Thymus (tissue), 11 donors: Measurements from ENCODE around the gene CACNG5. TPM values are rescaled to one million over a fixed set of nuclear protein-coding genes. Genes with fewer than 3 reads are reported as not detected.

ENCODE experiments used
- DNase-seq, 9 donors: peaks; one replicate each; pipeline ENCODE4 v3.0.0-alpha.2; 2013; ENCODE audit warnings: low spot score in 9 of 9, low read depth in 6 of 9, missing footprints in 1 of 9
- H3K27ac ChIP-seq, 2 donors: one replicate each; pipeline ENCODE4 v1.5.1; 2013; ENCODE audit warnings: control low read depth in 1 of 2, low read depth in 1 of 2, low read length in 1 of 2, mild to moderate bottlenecking in 1 of 2, moderate library complexity in 1 of 2
- H3K27me3 ChIP-seq, 2 donors: one replicate each; pipeline ENCODE4 v1.5.1; 2013; ENCODE audit warnings: low read length in 1 of 2; ENCODE audit not compliant: control insufficient read depth in 2 of 2, insufficient read depth in 1 of 2
- H3K36me3 ChIP-seq, 2 donors: one replicate each; pipeline ENCODE4 v1.5.1; 2013; ENCODE audit warnings: low read length in 1 of 2, mild to moderate bottlenecking in 1 of 2, moderate library complexity in 1 of 2; ENCODE audit not compliant: control insufficient read depth in 2 of 2, insufficient read depth in 2 of 2
- H3K4me1 ChIP-seq, 2 donors: one replicate each; pipeline ENCODE4 v1.5.1; 2013; ENCODE audit warnings: low read length in 2 of 2; ENCODE audit not compliant: control insufficient read depth in 2 of 2, insufficient read depth in 2 of 2
- H3K4me3 ChIP-seq, 2 donors: one replicate each; pipeline ENCODE4 v1.5.1; 2013; ENCODE audit warnings: low read length in 2 of 2, control low read depth in 1 of 2, mild to moderate bottlenecking in 1 of 2
- H3K9me3 ChIP-seq, 2 donors: one replicate each; pipeline ENCODE4 v1.5.1; 2013; ENCODE audit warnings: low read length in 1 of 2, mild to moderate bottlenecking in 1 of 2; ENCODE audit not compliant: control insufficient read depth in 2 of 2, insufficient read depth in 1 of 2
- WGBS: extraction: QIAGEN DNeasy Blood & Tissue Kit; methylation state at CpG from one replicate; pipeline ENCODE4 v1.1.7; 2013; 5-methylcytosine and 5-hydroxymethylcytosine counted together
- polyA plus RNA-seq: library from polyadenylated mRNA; stranded (reverse); fragments of 200-250 nt; gene quantifications from one replicate; pipeline ENCODE4 v1.2.3, GENCODE V29; 2013
- total RNA-seq: library from RNA; stranded (reverse); fragments of 120-200 nt; gene quantifications from one replicate; pipeline ENCODE4 v1.2.4, GENCODE V29; 2013
- donor health status: healthy.

Gene CACNG5
- total and polyA plus RNA-seq, 2 donors, result 0.05 TPM

DNA sequence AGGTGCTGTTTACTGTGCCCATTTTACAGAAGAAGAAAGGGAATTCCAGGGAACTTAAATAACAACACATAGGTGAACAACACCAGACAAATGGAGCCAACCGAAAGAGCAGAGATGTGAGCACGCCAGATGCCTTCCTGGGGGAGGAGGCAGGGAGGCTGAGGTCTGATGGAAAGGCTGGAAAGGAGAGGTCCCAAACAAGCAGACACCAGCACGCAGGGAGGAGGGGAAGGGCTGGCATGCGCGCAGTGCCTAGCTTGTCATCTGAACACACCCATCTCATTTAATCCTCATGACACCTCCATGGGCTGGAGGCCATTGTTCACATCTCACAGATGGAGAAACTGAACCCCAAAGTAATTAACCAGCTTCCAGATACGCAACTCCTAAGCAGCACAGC is 20.9 kb upstream of the CACNG5 start:
- 96% methylated on average over 6 of the region's 6 CpGs for WGBS
- peaks cover 0 to 5% of the 10 kb centered on the region in 2 donors for H3K9me3 ChIP-seq
- H3K4me3 ChIP-seq, result no peak overlapping the region

DNA sequence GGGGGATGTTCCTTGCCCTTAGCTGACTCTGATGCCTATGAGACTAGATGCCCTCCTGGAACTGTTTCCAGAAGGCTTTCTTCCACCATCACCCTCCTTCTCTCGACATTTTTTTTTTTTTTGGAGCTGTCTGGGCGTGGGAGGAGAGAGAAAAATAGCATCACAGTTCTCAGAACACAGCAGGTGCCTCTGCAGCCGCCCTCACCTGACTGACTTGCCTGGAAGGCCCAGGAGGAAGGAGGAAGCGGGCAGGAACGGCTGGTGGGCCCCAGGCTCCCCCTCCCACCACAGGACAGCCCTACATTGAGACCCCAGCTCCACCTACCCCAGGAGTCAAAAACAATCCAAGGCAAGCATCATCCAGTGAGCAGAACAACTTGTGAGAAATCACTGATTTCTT is 20.3 kb upstream of the CACNG5 start:
- no peak overlapping the region for H3K4me3 ChIP-seq
- no peak for DNase-seq
- no peak overlapping the region for H3K27ac ChIP-seq
- H3K4me1 ChIP-seq, result no peaks in the 10 kb centered on the region
- peaks cover 0 to 6% of the 10 kb centered on the region in 2 donors for H3K27me3 ChIP-seq
- 60% methylated on average over 5 of the region's 5 CpGs for WGBS
- no peaks in the 10 kb centered on the region for H3K36me3 ChIP-seq
- peaks cover 0 to 5% of the 10 kb centered on the region in 2 donors for H3K9me3 ChIP-seq

More for the DNA sequence above, 20.9 kb upstream of the CACNG5 start:
- H3K27me3 ChIP-seq, result peaks cover 0 to 6% of the 10 kb centered on the region in 2 donors
- no peak for DNase-seq
- no peak overlapping the region for H3K27ac ChIP-seq
- no peaks in the 10 kb centered on the region for H3K4me1 ChIP-seq
- H3K36me3 ChIP-seq, result no peaks in the 10 kb centered on the region

DNA sequence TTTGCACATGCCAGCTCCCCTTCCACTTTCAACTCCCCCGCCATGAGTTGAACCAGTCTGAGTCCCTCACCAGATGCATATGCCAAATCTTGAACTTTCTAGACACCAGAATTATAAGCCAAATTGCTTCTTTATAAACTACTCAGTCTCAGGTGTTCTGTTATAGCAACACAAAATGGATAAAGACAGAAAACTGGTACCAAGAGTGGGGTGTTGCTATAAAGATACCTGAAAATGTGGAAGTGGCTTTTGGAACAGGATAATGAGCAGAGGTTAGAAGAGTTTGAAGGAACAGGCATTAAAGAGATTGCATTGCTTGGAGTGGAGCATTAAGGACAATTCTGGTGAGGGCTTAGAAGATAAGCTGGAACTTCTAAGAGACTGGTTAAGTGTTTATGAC is 17.2 kb upstream of the CACNG5 start:
- H3K4me1 ChIP-seq, result no peaks in the 10 kb centered on the region
- peaks cover 0 to 4% of the 10 kb centered on the region in 2 donors for H3K27me3 ChIP-seq
- WGBS, result 100% methylated on average over 1 of the region's 1 CpG
- no peak overlapping the region for H3K27ac ChIP-seq
- H3K36me3 ChIP-seq, result no peaks in the 10 kb centered on the region
- no peak for DNase-seq
- H3K9me3 ChIP-seq, result peaks cover 0 to 5% of the 10 kb centered on the region in 2 donors
- H3K4me3 ChIP-seq, result no peak overlapping the region

GRCh38 chr17:66819466-66819865 is 15.5 kb upstream of the CACNG5 start:
- 87% methylated on average over 6 of the region's 6 CpGs for WGBS
- peaks cover 0 to 5% of the 10 kb centered on the region in 2 donors for H3K9me3 ChIP-seq
- DNase-seq, result no peak
- H3K4me3 ChIP-seq, result no peak overlapping the region
- no peaks in the 10 kb centered on the region for H3K36me3 ChIP-seq
- H3K27me3 ChIP-seq, result no peaks in the 10 kb centered on the region
- no peaks in the 10 kb centered on the region for H3K4me1 ChIP-seq
- no peak overlapping the region for H3K27ac ChIP-seq

- no peaks in the 10 kb centered on the region for H3K4me1 ChIP-seq
- H3K27me3 ChIP-seq, result peaks cover 0 to 3% of the 10 kb centered on the region in 2 donors
- H3K27ac ChIP-seq, result no peak overlapping the region
- no peaks in the 10 kb centered on the region for H3K36me3 ChIP-seq
- WGBS, result 90% methylated on average over 8 of the region's 8 CpGs
- H3K9me3 ChIP-seq, result peaks cover 0 to 5% of the 10 kb centered on the region in 2 donors
- no peak overlapping the region for H3K4me3 ChIP-seq
- no peak for DNase-seq
Measured at GRCh38 chr17:66822009-66822408, 12.9 kb upstream of the CACNG5 start.

- Histone ChIP-seq H3K9me3 (no peaks in the 10 kb centered on the region), H3K4me3 (no peak overlapping the region), H3K27me3 (peaks cover 2 to 37% of the 10 kb centered on the region in 2 donors), H3K36me3 (no peaks in the 10 kb centered on the region), H3K4me1 (peaks cover 0 to 3% of the 10 kb centered on the region in 2 donors), H3K27ac (no peak overlapping the region)
- WGBS, result 72% methylated on average over 6 of the region's 6 CpGs
- no peak for DNase-seq
Measured at GRCh38 chr17:66826856-66827255, 8.1 kb upstream of the CACNG5 start.

DNA sequence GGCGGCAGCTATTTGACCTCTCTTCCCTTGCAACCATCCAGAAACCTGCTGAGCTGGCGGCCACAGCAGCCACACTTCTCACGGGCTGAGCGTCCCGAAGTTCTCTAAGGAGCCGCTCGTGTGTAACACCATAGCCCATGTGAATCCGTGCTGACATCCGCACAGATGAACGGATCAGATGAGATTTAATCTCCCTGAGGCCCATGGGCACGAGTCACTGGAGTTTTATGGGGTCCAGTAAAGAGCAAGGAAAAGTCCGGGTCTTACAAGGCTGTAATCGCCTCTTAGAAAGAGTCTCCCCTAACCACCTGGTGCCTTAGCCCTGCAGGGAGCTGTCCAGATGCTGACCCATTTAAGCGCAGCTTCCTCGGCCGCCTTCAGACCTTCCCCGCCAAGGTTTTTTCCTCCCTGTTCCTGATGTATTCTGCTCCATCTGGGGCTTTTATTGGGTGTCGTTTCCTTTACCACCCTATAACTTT is 5.5 kb upstream of the CACNG5 start:
- H3K4me3 ChIP-seq, result no peak overlapping the region
- H3K27ac ChIP-seq, result no peak overlapping the region
- 11% methylated on average over 18 of the region's 18 CpGs for WGBS
- peaks cover 0 to 3% of the 10 kb centered on the region in 2 donors for H3K4me1 ChIP-seq
- peak in 4 of 9 donors; percentile 10 to 56 (median 34) for DNase-seq
- no peaks in the 10 kb centered on the region for H3K36me3 ChIP-seq
- no peaks in the 10 kb centered on the region for H3K9me3 ChIP-seq
- H3K27me3 ChIP-seq, result peaks cover 8 to 56% of the 10 kb centered on the region in 2 donors

DNA sequence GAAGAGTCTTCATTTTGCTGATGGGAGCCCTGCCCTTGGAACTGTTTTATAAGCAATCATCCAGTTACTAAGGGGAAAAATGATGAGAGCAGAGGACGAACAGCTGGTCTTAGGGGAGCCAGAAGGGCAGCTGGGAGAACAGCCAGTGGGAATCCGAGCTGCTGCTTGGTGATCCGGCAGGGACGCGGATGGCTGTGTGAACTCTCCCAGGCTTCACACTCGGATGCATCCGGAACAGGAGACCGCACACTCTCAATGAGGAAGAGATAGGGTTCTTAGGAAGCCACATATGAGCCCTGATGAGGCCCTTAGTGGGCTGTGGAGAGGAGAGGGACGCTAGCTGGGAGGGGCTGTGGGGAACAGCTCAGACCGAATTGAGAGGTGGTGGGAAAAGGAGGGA is 5.0 kb upstream of the CACNG5 start:
- H3K9me3 ChIP-seq, result no peaks in the 10 kb centered on the region
- peaks cover 10 to 60% of the 10 kb centered on the region in 2 donors for H3K27me3 ChIP-seq
- no peak for DNase-seq
- H3K27ac ChIP-seq, result no peak overlapping the region
- no peak overlapping the region for H3K4me3 ChIP-seq
- WGBS, result 6% methylated on average over 10 of the region's 10 CpGs
- H3K36me3 ChIP-seq, result no peaks in the 10 kb centered on the region
- H3K4me1 ChIP-seq, result peaks cover 0 to 3% of the 10 kb centered on the region in 2 donors

DNA sequence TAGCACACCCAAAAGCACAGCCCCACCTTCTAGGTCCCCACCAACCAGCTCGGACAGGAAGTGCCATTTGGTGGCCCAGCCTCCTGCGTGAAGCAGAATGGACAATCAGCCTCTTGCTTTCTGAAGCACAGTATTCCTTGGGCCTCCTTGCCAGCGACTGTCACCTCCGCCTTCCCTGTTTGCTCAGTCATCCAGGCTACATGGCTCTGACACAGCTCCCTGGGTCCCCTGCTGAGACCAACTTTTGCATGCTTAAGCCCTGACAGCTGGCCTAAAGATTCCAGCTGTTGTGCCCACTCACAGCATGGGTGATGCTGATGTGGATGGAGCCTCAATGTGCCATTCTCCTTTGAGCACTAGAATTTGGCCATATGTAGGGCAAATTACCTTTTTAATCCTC is 4.5 kb upstream of the CACNG5 start:
- H3K36me3 ChIP-seq, result no peaks in the 10 kb centered on the region
- H3K4me3 ChIP-seq, result no peak overlapping the region
- H3K27ac ChIP-seq, result no peak overlapping the region
- 43% methylated on average over 4 of the region's 4 CpGs for WGBS
- peaks cover 16 to 66% of the 10 kb centered on the region in 2 donors for H3K27me3 ChIP-seq
- no peak for DNase-seq
- no peaks in the 10 kb centered on the region for H3K9me3 ChIP-seq
- peaks cover 0 to 3% of the 10 kb centered on the region in 2 donors for H3K4me1 ChIP-seq
